CD4-positive, alpha-beta T cell (primary cell): ENCODE results near the gene KCNJ13. TPM values are rescaled to one million over a fixed set of nuclear protein-coding genes. Genes with fewer than 3 reads are reported as not detected.

Experiments used
- ATAC-seq: fragments of 200-7000 bp; cut with Tn5 transposase; one replicate; pipeline ENCODE4 v1.10.0; 2022; ENCODE audit warnings: mild to moderate bottlenecking; ENCODE audit not compliant: poor library complexity
- CTCF ChIA-PET: fragments of 350-600 bp; sonication (Branson Sonifier 250); formaldehyde crosslinking; loops from one replicate; lab custom pipeline; 2021; ENCODE audit warnings: antibody characterized with exemption, inconsistent platforms; lab: Charles Lee
- POLR2A ChIA-PET: fragments of 350-600 bp; sonication (Branson Sonifier 250); formaldehyde crosslinking; loops from one replicate; lab custom pipeline; 2021; ENCODE audit warnings: antibody characterized with exemption, inconsistent platforms; lab: Charles Lee
- DNase-seq, 14 experiments: peaks; one replicate each; pipeline ENCODE4 v3.0.0-alpha.2; 2013 to 2020; ENCODE audit warnings: mixed read lengths in 2 of 14
- H3K27ac ChIP-seq, 2 donors: one replicate each; pipeline versions ENCODE4 v1.5.1 to v1.7.0; 2013; ENCODE audit warnings: low read length in 2 of 2, low read depth in 1 of 2, mild to moderate bottlenecking in 1 of 2
- H3K27me3 ChIP-seq, 2 experiments: 1 replicate in 1 of 2; 2 replicates in 1 of 2; pipeline versions ENCODE4 v1.6.1 to v1.7.0; 2013; ENCODE audit warnings: low read length in 2 of 2, control low read depth in 1 of 2, mild to moderate bottlenecking in 1 of 2, moderate library complexity in 1 of 2; ENCODE audit not compliant: insufficient read depth in 2 of 2, control insufficient read depth in 1 of 2
- H3K36me3 ChIP-seq: one replicate; pipeline ENCODE4 v1.6.1; 2013; ENCODE audit warnings: low read length, control low read depth; ENCODE audit not compliant: insufficient read depth
- H3K4me1 ChIP-seq: one replicate; pipeline ENCODE4 v1.6.1; 2013; ENCODE audit warnings: low read length, control low read depth; ENCODE audit not compliant: insufficient read depth
- H3K4me3 ChIP-seq: one replicate; pipeline ENCODE4 v1.5.1; 2013; ENCODE audit warnings: mild to moderate bottlenecking, low read length, moderate library complexity
- H3K9me3 ChIP-seq, 2 experiments: 1 replicate in 1 of 2; 2 replicates in 1 of 2; pipeline versions ENCODE4 v1.6.1 to v1.7.0; 2013; ENCODE audit warnings: low read length in 2 of 2, mild to moderate bottlenecking in 2 of 2, control low read depth in 1 of 2, moderate library complexity in 1 of 2; ENCODE audit not compliant: control insufficient read depth in 1 of 2, insufficient read depth in 1 of 2
- H3K27ac Mint-ChIP-seq: one replicate; pipeline ENCODE4 v1.8.0; 2020; ENCODE audit warnings: mixed read lengths
- H3K27me3 Mint-ChIP-seq: one replicate; pipeline ENCODE4 v1.8.0; 2021; ENCODE audit warnings: mixed read lengths
- H3K36me3 Mint-ChIP-seq: one replicate; pipeline ENCODE4 v1.8.0; 2021; ENCODE audit warnings: low read depth, mixed read lengths
- H3K4me1 Mint-ChIP-seq: one replicate; pipeline ENCODE4 v1.8.0; 2021; ENCODE audit warnings: low read depth, mixed read lengths
- H3K4me3 Mint-ChIP-seq: one replicate; pipeline ENCODE4 v1.8.0; 2020; ENCODE audit warnings: mild to moderate bottlenecking, mixed read lengths
- H3K9me3 Mint-ChIP-seq: one replicate; pipeline ENCODE4 v1.8.0; 2020; ENCODE audit warnings: mixed read lengths
- intact Hi-C, 2 experiments: fragments of 100-400 bp; cut with DNase I in 1 of 2; cut with micrococcal nuclease in 1 of 2; formaldehyde crosslinking; loops; one replicate each; pipeline versions ENCODE4 v1.15.1 to v1.9.0; 2023 to 2025; cut with DNase I, micrococcal nuclease
- total RNA-seq, 174 experiments: library from RNA in 2 of 174; stranded (reverse) in 2 of 174; gene quantifications; one replicate each; pipeline ENCODE4 v1.2.3 and lab custom pipeline; 2021 to 2026
- TF ChIP-seq, protein P1 (sequence below): fragments of 200-600 bp; IDR thresholded peaks from one replicate; pipeline ENCODE4 v1.8.0; 2022; ENCODE audit warnings: antibody characterized with exemption, mild to moderate bottlenecking

Gene KCNJ13
- total RNA-seq, 2 experiments from 2014 or later: not detected

DNA sequence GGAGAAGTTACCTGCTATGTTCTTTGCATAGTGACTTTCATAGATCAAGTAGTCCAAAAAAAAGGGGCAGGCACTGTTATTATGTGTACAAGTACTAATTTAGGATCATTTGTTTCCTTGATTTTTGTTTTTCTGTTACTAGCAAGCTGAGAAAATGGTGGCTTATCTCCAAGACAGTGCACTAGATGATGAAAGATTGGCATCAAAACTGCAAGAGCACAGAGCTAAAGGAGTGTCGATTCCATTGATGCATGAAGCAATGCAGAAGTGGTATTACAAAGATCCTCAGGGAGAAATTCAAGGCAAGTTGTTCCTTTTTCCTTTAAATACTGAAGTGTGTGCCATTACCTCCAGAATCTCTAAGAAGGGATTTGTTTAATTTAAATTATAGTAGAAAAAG lies 19.6 kb upstream of the KCNJ13 start:
- POLR2A ChIA-PET: no interaction called here
- H3K4me1 ChIP-seq: no peaks in the 10 kb centered on the region
- Mint-ChIP-seq H3K36me3 (peaks cover 21% of the 10 kb centered on the region), H3K27me3 (no peaks in the 10 kb centered on the region), H3K4me3 (no peak overlapping the region), H3K9me3 (no peaks in the 10 kb centered on the region), H3K4me1 (no peaks in the 10 kb centered on the region), H3K27ac (no peak overlapping the region)
- no peaks in the 10 kb centered on the region for H3K27me3 ChIP-seq
- CTCF ChIA-PET: interaction anchor here (1.5 kb wide), 1 partner anchor 24 kb away, joined by 3 read pairs; no protein-coding TSS in a partner anchor
- peaks cover 73% of the 10 kb centered on the region for H3K36me3 ChIP-seq
- TF ChIP-seq, protein P1, sequence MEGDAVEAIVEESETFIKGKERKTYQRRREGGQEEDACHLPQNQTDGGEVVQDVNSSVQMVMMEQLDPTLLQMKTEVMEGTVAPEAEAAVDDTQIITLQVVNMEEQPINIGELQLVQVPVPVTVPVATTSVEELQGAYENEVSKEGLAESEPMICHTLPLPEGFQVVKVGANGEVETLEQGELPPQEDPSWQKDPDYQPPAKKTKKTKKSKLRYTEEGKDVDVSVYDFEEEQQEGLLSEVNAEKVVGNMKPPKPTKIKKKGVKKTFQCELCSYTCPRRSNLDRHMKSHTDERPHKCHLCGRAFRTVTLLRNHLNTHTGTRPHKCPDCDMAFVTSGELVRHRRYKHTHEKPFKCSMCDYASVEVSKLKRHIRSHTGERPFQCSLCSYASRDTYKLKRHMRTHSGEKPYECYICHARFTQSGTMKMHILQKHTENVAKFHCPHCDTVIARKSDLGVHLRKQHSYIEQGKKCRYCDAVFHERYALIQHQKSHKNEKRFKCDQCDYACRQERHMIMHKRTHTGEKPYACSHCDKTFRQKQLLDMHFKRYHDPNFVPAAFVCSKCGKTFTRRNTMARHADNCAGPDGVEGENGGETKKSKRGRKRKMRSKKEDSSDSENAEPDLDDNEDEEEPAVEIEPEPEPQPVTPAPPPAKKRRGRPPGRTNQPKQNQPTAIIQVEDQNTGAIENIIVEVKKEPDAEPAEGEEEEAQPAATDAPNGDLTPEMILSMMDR: no peak
- no peak for ATAC-seq
- intact Hi-C loops: no loop called here
- H3K27ac ChIP-seq: no peak overlapping the region
- H3K9me3 ChIP-seq: no peaks in the 10 kb centered on the region
- DNase-seq: no peak
- H3K4me3 ChIP-seq: no peak overlapping the region

DNA sequence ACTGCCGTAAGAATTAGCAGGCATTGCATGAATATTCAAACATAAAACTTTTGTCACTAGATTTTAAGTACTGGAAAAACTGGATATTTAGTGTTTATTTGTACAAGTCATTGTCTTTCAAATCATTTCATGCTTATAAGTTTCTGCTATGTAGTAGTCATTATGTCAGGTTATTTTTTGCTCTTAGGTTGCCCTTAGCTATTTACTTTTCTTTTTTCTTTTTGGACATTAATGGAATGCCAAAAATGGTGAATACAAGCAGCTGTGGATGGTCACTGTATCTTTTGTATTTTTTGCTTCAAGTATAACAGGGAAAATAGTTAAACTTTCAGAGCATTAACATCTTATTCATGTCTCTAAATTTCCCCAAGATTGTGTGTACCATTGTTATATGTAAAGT lies 18.6 kb upstream of the KCNJ13 start:
- DNase-seq (no peak), ATAC-seq (no peak)
- ChIA-PET CTCF (interaction anchor here (1.5 to 1.6 kb wide), 2 partner anchors 10 to 23 kb away, joined by 3 to 4 read pairs; no protein-coding TSS in a partner anchor), POLR2A (no interaction called here)
- Histone ChIP-seq H3K27me3 (no peaks in the 10 kb centered on the region), H3K9me3 (no peaks in the 10 kb centered on the region), H3K36me3 (peaks cover 73% of the 10 kb centered on the region), H3K4me3 (no peak overlapping the region), H3K4me1 (no peaks in the 10 kb centered on the region), H3K27ac (no peak overlapping the region)
- intact Hi-C loops: no loop called here
- H3K9me3 Mint-ChIP-seq: no peaks in the 10 kb centered on the region
- H3K27ac Mint-ChIP-seq: no peak overlapping the region
- no peak overlapping the region for H3K4me3 Mint-ChIP-seq
- TF ChIP-seq, protein P1: no peak
- no peaks in the 10 kb centered on the region for H3K27me3 Mint-ChIP-seq
- no peaks in the 10 kb centered on the region for H3K4me1 Mint-ChIP-seq
- peaks cover 12% of the 10 kb centered on the region for H3K36me3 Mint-ChIP-seq

DNA sequence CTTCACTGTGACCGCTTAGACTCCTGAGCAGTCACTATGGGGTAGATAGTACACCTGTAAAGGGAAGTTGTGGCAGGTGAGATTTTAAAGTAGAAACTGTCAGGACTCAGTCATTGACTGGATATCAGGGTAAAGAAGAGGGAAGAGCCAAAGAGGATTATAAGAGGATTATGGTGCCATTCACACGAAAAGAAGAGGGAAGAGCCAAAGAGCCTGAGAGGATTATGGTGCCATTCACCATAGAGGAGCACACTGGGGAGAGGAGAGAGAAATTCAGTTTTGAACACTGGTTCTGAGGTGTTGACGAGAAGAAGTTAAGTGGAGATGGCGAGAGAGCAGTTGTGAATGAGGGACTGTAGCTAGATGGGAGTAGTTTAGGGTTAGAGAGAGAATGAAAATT lies 16.9 kb upstream of the KCNJ13 start:
- no peaks in the 10 kb centered on the region for H3K27me3 Mint-ChIP-seq
- peaks cover 4% of the 10 kb centered on the region for H3K36me3 Mint-ChIP-seq
- no peak for ATAC-seq
- DNase-seq: no peak
- H3K27ac ChIP-seq: no peak overlapping the region
- no peak overlapping the region for H3K4me3 ChIP-seq
- no peaks in the 10 kb centered on the region for H3K4me1 ChIP-seq
- no peaks in the 10 kb centered on the region for H3K9me3 ChIP-seq
- H3K9me3 Mint-ChIP-seq: no peaks in the 10 kb centered on the region
- intact Hi-C loops: no loop called here
- no peaks in the 10 kb centered on the region for H3K27me3 ChIP-seq
- peaks cover 88% of the 10 kb centered on the region for H3K36me3 ChIP-seq
- H3K4me3 Mint-ChIP-seq: no peak overlapping the region
- H3K4me1 Mint-ChIP-seq: no peaks in the 10 kb centered on the region
- no peak overlapping the region for H3K27ac Mint-ChIP-seq
- ChIA-PET CTCF (no interaction called here), POLR2A (no interaction called here)
- TF ChIP-seq, protein P1: no peak
